Neuronal stem cell (in vitro differentiated cells): ENCODE measurements around the gene TFRC.
A peak's percentile ranks its signal among the peaks of the same experiment; 100 is the strongest.
"Not testable (repeated sequence)": the region's sequence is repeated elsewhere in the genome, so short reads cannot be mapped to it uniquely, and the experiment has no call there.

Source experiments
- DNase-seq: peaks from one replicate; pipeline ENCODE4 v3.0.0-alpha.2; 2013; ENCODE audit warnings: low spot score
- H2AFZ ChIP-seq: one replicate; pipeline ENCODE4 v1.6.1; 2013; ENCODE audit warnings: mild to moderate bottlenecking, low read length, inconsistent platforms
- H2AK5ac ChIP-seq: 2 replicates; pipeline ENCODE4 v1.6.1; 2013; ENCODE audit warnings: low read depth, mild to moderate bottlenecking, inconsistent platforms, low read length, moderate library complexity, mixed read lengths
- H2BK120ac ChIP-seq: 2 replicates; pipeline ENCODE4 v1.6.1; 2013; ENCODE audit warnings: low read depth, mild to moderate bottlenecking, inconsistent platforms, low read length, moderate library complexity, mixed read lengths
- H2BK12ac ChIP-seq: one replicate; pipeline ENCODE4 v1.6.1; 2013; ENCODE audit warnings: low read length, inconsistent platforms
- H2BK15ac ChIP-seq: 2 replicates; pipeline ENCODE4 v1.6.1; 2013; ENCODE audit warnings: mild to moderate bottlenecking, low read length, inconsistent platforms, mixed read lengths
- H2BK5ac ChIP-seq: one replicate; pipeline ENCODE4 v1.6.1; 2013; ENCODE audit warnings: inconsistent platforms, mild to moderate bottlenecking, low read length, moderate library complexity
- H3K14ac ChIP-seq: one replicate; pipeline ENCODE4 v1.6.1; 2013; ENCODE audit warnings: low read length, inconsistent platforms
- H3K18ac ChIP-seq: 2 replicates; pipeline ENCODE4 v1.6.1; 2013; ENCODE audit warnings: low read length, inconsistent platforms
- H3K23ac ChIP-seq: 2 replicates; pipeline ENCODE4 v1.6.1; 2013; ENCODE audit warnings: low read depth, mild to moderate bottlenecking, mixed read lengths, low read length, inconsistent platforms; ENCODE audit not compliant: poor library complexity
- H3K27ac ChIP-seq: replicated peaks from 3 replicates; pipeline ENCODE4 v1.5.1; 2013; ENCODE audit warnings: low read length, inconsistent platforms
- H3K27me3 ChIP-seq, 3 experiments: 2 replicates each; pipeline ENCODE4 v1.6.1; 2013; ENCODE audit warnings: low read length in 3 of 3, mild to moderate bottlenecking in 2 of 3, inconsistent platforms in 1 of 3, low read depth in 1 of 3, mixed read lengths in 1 of 3, moderate library complexity in 1 of 3; ENCODE audit not compliant: control insufficient read depth in 3 of 3, insufficient read depth in 3 of 3
- H3K36me3 ChIP-seq, 2 donors: replicated peaks in 1 of 2; 2 replicates each; pipeline ENCODE4 v1.6.1; 2013; ENCODE audit warnings: low read length in 2 of 2; ENCODE audit not compliant: control insufficient read depth in 2 of 2, insufficient read depth in 2 of 2
- H3K4ac ChIP-seq: 2 replicates; pipeline ENCODE4 v1.6.1; 2013; ENCODE audit warnings: inconsistent platforms, mild to moderate bottlenecking, low read length, moderate library complexity
- H3K4me1 ChIP-seq, 2 donors: 1 replicate in 1 of 2; 2 replicates in 1 of 2; pipeline ENCODE4 v1.6.1; 2013; ENCODE audit warnings: low read length in 2 of 2, low read depth in 1 of 2; ENCODE audit not compliant: control insufficient read depth in 2 of 2, insufficient read depth in 1 of 2
- H3K4me2 ChIP-seq: one replicate; pipeline ENCODE4 v1.6.1; 2013; ENCODE audit warnings: mild to moderate bottlenecking, low read length, inconsistent platforms; ENCODE audit not compliant: insufficient read depth, poor library complexity, severe bottlenecking
- H3K4me3 ChIP-seq, 2 donors: 2 replicates each; pipeline ENCODE4 v1.5.1; 2013; ENCODE audit warnings: low read length in 2 of 2, mild to moderate bottlenecking in 2 of 2, inconsistent platforms in 1 of 2, moderate library complexity in 1 of 2
- H3K79me1 ChIP-seq: one replicate; pipeline ENCODE4 v1.6.1; 2013; ENCODE audit warnings: low read depth, mild to moderate bottlenecking, inconsistent platforms, low read length, moderate library complexity
- H3K9ac ChIP-seq: one replicate; pipeline ENCODE4 v1.6.1; 2013; ENCODE audit warnings: mild to moderate bottlenecking, low read depth, low read length, inconsistent platforms; ENCODE audit not compliant: poor library complexity
- H3K9me3 ChIP-seq, 2 donors: replicated peaks in 1 of 2; 2 replicates each; pipeline versions ENCODE3 to v1.6.1; 2013; ENCODE audit warnings: low read length in 2 of 2, mild to moderate bottlenecking in 2 of 2, inconsistent platforms in 1 of 2, low read depth in 1 of 2, mixed read lengths in 1 of 2, moderate library complexity in 1 of 2; ENCODE audit not compliant: control insufficient read depth in 2 of 2, insufficient read depth in 1 of 2
- H4K8ac ChIP-seq: one replicate; pipeline ENCODE4 v1.6.1; 2013; ENCODE audit warnings: low read depth, mild to moderate bottlenecking, inconsistent platforms, low read length, moderate library complexity
- H4K91ac ChIP-seq: one replicate; pipeline ENCODE4 v1.6.1; 2013; ENCODE audit warnings: low read length, low read depth, mild to moderate bottlenecking, inconsistent platforms; ENCODE audit not compliant: poor library complexity
- WGBS, 2 donors: extraction: QIAGEN DNeasy Blood & Tissue Kit; methylation state at CpG; one replicate each; pipeline ENCODE4 v1.1.7; 2013; ENCODE audit warnings: missing lambda C conversion rate in 2 of 2, mixed read lengths in 1 of 2; ENCODE audit not compliant: insufficient read length in 2 of 2, insufficient replicate concordance in 1 of 2; ENCODE audit errors: extremely low coverage in 2 of 2; 5-methylcytosine and 5-hydroxymethylcytosine counted together

Gene TFRC

DNA sequence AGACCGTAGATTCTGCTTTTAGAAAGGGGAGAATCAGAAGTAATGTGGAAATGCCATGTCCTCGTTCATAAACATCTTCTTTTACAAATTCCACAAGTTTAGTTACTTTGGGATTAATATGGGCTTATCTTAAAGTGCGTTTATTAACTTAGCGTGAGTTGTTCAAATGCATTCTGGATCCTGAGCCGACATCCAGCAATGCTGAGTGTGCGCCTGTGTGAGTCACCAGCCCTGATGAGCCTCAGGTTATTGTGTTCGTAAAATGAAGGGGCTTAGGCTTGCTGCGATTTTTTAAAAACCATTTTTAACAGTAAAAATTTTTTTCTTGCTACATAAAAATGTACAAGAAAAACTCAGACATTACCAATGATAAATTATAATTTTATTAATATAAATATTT is 57.9 kb downstream of the TFRC start:
- no CpG with 5 or more reads among the region's 8 CpGs for WGBS, 2 donors
- no peak overlapping the region for H2BK15ac ChIP-seq
- H3K14ac ChIP-seq: no peak overlapping the region
- no peak overlapping the region for H4K8ac ChIP-seq
- no peaks in the 10 kb centered on the region for H3K9me3 ChIP-seq
- H3K4me1 ChIP-seq: no peaks in the 10 kb centered on the region
- no peak overlapping the region for H3K23ac ChIP-seq
- H3K4me3 ChIP-seq: no peak overlapping the region
- peaks cover 0 to 7% (median 0%) of the 10 kb centered on the region in 3 experiments for H3K27me3 ChIP-seq
- H3K18ac ChIP-seq: no peak overlapping the region
- no peak overlapping the region for H3K4ac ChIP-seq
- H2BK5ac ChIP-seq: no peak overlapping the region
- no peaks in the 10 kb centered on the region for H3K36me3 ChIP-seq
- no peak overlapping the region for H2BK120ac ChIP-seq
- no peak for DNase-seq
- H2AFZ ChIP-seq: no peak overlapping the region
- H2BK12ac ChIP-seq: no peak overlapping the region
- H2AK5ac ChIP-seq: no peak overlapping the region
- no peak overlapping the region for H3K27ac ChIP-seq
- H3K9ac ChIP-seq: no peak overlapping the region
- H3K79me1 ChIP-seq: no peaks in the 10 kb centered on the region
- no peak overlapping the region for H3K4me2 ChIP-seq
- no peak overlapping the region for H4K91ac ChIP-seq

DNA sequence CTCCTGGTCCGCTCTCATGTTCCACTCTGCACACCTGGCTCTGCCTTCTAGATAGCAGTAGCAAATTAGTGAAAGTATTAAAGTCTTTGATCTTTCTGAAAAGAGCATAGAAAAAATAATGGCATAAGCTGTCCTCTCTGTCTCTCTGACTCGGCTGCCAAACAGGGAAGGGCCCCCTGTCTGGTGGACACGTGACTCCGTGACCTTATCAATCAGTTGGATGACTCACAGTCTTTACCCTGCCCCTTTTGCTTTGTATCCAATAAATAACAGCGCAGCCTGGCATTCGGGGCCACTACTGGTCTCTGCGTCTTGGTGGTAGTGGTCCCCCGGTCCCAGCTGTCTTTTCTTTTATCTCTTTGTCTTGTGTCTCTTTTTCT is 59.4 kb downstream of the TFRC start:
- DNase-seq: not testable (repeated sequence)

DNA sequence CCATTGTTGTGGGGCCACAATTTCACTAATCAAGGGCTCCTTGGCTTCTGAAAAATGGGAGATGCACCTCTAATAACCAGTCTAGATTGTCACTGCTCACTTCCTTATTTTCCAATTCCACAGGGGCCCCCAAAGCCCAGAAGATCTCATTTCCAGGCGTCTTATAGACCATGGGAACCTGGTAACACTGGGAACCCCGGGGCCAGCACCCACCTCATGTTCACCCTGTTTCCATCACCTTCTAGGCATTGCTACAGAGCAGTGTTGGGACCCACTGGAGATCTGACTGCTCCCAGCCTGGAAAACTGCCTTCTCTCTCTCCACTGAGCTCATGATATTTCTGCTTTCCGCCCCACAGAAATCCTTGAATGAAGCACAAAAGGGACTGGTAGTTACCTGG is 61.5 kb downstream of the TFRC start:
- H2BK15ac ChIP-seq: no peak overlapping the region
- peaks cover 0 to 5% (median 0%) of the 10 kb centered on the region in 3 experiments for H3K27me3 ChIP-seq
- no peak overlapping the region for H3K4me2 ChIP-seq
- H3K18ac ChIP-seq: no peak overlapping the region
- no peaks in the 10 kb centered on the region for H3K9me3 ChIP-seq
- H2BK12ac ChIP-seq: no peak overlapping the region
- DNase-seq: no peak
- no peaks in the 10 kb centered on the region for H3K4me1 ChIP-seq
- H2BK5ac ChIP-seq: no peak overlapping the region
- H3K79me1 ChIP-seq: no peaks in the 10 kb centered on the region
- no peak overlapping the region for H3K27ac ChIP-seq
- no peak overlapping the region for H3K4me3 ChIP-seq
- no peak overlapping the region for H2BK120ac ChIP-seq
- no peak overlapping the region for H4K91ac ChIP-seq
- H2AFZ ChIP-seq: no peak overlapping the region
- no peak overlapping the region for H3K9ac ChIP-seq
- no peaks in the 10 kb centered on the region for H3K36me3 ChIP-seq
- H3K23ac ChIP-seq: no peak overlapping the region
- H3K4ac ChIP-seq: no peak overlapping the region
- no peak overlapping the region for H2AK5ac ChIP-seq
- no peak overlapping the region for H3K14ac ChIP-seq
- no CpG with 5 or more reads among the region's 3 CpGs for WGBS, 2 donors
- H4K8ac ChIP-seq: no peak overlapping the region

More for the DNA sequence above, 59.4 kb downstream of the TFRC start:
- H3K4ac ChIP-seq, H2AK5ac ChIP-seq, H3K4me1 ChIP-seq, H3K4me2 ChIP-seq, H3K79me1 ChIP-seq, H3K14ac ChIP-seq, H4K8ac ChIP-seq, H3K9ac ChIP-seq, H3K4me3 ChIP-seq, H3K23ac ChIP-seq, H2BK120ac ChIP-seq, H3K9me3 ChIP-seq, H3K27me3 ChIP-seq, H2BK15ac ChIP-seq, H3K36me3 ChIP-seq, H3K18ac ChIP-seq, H3K27ac ChIP-seq, H2BK5ac ChIP-seq, H4K91ac ChIP-seq, H2BK12ac ChIP-seq: not testable (repeated sequence)
- peak overlapping the region; percentile 11 for H2AFZ ChIP-seq
- no CpG with 5 or more reads among the region's 8 CpGs for WGBS, 2 donors

DNA sequence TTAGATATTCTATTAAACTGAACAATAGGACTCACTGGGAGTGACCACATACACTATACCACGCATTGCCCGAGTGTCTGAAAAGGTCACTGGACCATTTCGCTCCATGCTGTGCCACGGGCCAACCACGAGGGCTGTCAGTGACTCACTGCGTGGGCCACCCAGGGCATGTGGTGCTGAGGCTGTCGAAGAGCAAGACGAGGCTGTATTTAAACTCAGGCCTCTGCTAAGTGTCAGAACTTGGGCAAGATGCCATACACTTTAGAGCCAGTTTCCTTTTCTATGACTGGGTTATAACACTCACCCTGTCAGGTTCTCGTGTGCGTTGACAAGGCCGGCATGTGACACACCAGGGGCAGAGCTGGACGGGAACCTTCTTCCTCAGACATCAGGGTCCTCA is 62.3 kb downstream of the TFRC start:
- H3K27ac ChIP-seq, H2BK5ac ChIP-seq, H2AFZ ChIP-seq, H4K8ac ChIP-seq, H2AK5ac ChIP-seq, H3K9ac ChIP-seq, DNase-seq, H3K4ac ChIP-seq, H2BK12ac ChIP-seq, H3K18ac ChIP-seq, H2BK120ac ChIP-seq, H3K23ac ChIP-seq, H3K79me1 ChIP-seq, H3K14ac ChIP-seq, H4K91ac ChIP-seq, H2BK15ac ChIP-seq, H3K4me1 ChIP-seq, H3K27me3 ChIP-seq, H3K9me3 ChIP-seq, H3K4me3 ChIP-seq, H3K36me3 ChIP-seq, H3K4me2 ChIP-seq: not testable (repeated sequence)
- WGBS, 2 donors: no CpG with 5 or more reads among the region's 12 CpGs
